NCI-H2196 treated with DMSO at 0.1 percent for 48 hours (cell line): ENCODE data around the gene NCBP2.
"Not testable (repeated sequence)": the region's sequence is repeated elsewhere in the genome, so short reads cannot be mapped to it uniquely, and the experiment has no call there.

ENCODE experiments used
- DNase-seq: peaks from one replicate; lab custom pipeline; 2025; ENCODE audit not compliant: unreplicated experiment; lab: John Stamatoyannopoulos, UW

NCBP2 gene

DNA sequence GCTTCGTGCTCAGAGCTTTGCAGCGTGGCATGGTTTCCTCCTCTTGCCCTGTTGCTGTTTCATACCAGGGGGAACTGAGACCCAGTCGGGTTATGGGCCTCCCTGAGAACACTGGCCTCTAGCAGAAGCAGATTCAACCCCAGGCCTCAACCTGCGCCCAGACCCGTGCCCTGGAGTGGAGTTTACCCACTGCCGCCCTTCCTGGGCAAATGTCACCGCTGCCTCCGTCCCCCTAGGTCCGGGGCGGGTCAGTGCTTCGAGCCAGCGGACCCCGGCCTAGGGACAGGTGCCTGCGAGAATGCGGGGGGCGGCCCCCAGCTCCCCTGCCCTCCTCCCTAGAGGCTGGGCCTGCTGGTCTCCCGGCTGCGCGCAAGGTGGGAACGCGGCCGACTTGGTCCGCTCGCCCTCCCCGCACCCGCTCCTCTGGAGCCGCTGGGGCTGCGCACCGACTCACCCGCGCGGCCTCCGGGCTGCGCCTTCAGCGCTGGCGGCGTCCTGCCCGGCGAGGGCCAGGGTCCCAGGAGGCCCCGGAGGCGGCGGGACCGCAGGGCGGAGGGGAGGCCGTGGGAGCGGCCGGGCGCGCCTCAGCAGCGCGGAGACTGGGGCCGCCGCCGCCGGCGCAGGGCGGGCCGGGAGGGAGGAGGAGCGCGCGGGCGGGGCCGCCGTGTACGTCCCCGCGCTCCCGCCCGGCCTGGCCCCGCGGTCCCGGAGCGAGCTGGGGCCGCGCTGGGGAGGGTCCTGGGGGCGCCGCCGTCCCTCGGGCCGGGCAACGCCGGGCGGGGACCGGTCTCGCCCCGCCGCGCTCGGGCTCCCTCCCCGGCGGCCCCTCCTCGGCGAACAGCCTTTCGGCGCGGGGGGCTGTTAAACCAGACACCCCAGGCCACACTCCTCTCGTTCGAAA, 26.2 kb upstream of the NCBP2 start, which contains the start of gene PIGZ:
Gene PIGZ, minus strand, starts transcription at position 601 of the 901 bp plus-strand sequence. CDS start 16,802 bp downstream, outside the sequence.
- DNase-seq: peak; percentile 35

DNA sequence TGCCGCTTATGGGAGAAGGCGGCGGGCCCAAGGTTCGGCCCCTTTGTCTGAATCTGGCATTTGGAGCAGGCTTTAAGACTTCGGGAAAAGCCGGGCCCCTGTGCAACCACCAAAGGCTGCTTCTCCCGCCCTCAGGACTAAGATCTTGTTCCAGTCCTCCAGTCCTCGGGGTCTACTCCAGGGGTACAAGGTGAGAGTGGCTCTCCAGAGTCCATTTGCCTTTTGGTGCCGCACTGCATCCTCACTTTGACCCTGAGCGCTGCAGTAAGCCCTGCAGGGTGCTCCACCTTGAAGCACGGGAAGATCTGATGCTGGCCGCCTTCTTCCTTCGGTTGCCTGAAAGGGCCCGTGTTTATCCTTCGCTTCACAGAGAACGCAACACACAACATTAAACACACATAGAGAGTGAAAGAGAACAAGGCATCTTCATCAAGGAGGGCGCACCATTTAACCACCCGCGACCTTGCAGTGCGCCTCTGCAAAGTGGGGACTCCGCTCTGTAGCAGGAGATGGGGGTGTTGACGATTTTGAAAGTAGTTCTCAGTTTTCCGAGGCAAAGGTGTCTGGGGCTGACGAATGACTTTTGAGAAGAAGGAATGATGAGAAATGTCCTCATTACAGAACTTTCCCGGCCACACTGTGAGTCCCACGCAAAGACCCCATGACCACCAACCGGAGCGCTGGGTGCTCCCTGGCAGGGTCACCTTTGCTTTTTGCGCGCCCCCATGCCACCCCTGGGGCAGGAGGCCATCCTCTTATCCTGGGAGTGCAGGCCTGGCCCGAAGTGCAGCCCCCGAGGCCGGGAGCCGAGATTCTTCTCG, 25.3 kb upstream of the NCBP2 start:
- no peak for DNase-seq

DNA sequence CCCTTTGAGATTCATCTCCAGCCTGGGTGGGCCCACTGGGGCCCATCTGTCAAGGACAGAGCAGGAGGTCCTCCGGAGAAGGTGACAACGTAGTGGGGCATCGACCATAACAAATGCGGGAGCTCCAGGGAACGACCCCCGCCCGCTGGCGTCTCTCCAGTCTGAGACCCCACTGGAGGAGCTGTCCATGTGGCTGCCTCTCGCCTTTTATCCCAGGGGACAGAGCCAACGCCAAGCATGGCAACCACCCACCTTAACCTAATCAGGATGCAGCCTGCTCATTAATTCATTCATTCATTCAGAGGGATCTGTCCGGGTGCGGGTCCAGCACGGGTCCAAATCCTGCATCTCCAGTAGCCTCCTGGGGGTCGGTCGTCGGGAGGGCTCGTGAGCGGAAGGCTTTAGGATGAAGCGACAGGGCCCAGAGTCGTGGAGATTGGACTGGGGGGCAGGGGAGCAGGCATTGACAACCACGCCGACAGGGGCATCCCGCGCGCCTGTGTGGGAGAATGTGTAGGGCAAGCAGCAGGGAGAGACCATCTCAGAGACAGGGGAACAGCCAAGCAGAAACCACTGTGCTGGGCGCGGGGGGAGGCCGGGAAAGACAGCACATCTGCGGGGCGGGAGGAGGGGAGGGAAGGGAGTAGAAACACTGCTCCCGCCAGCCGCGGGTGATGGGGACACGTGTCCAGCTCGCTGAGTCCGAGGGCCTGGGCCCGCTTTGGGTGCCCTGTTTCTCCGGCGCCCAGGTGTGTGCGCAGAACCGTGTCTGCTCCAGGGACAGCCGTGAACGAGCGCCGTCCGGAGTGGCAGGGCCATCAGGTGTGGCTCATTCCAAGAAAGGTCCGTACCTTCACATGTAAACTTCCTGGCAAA, 24.4 kb upstream of the NCBP2 start:
- no peak for DNase-seq

DNA sequence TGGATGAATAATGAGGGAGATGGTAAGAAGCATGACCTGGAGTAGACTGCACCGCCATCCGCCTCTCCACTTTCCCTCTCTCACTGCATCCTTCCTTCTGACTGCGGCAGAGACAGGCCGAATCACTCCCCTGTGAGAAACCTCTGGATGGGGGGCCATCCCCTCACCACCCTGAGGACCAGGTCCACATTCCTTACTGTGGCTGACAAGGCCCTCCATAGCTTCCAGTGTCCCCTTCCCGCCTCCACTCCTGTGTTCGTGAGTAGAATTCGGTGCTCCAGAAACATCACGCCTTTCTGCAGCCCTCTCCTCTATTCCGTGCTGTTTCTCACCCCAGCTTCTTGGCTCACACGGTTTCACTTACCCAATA, 23.5 kb upstream of the NCBP2 start:
- no peak for DNase-seq

DNA sequence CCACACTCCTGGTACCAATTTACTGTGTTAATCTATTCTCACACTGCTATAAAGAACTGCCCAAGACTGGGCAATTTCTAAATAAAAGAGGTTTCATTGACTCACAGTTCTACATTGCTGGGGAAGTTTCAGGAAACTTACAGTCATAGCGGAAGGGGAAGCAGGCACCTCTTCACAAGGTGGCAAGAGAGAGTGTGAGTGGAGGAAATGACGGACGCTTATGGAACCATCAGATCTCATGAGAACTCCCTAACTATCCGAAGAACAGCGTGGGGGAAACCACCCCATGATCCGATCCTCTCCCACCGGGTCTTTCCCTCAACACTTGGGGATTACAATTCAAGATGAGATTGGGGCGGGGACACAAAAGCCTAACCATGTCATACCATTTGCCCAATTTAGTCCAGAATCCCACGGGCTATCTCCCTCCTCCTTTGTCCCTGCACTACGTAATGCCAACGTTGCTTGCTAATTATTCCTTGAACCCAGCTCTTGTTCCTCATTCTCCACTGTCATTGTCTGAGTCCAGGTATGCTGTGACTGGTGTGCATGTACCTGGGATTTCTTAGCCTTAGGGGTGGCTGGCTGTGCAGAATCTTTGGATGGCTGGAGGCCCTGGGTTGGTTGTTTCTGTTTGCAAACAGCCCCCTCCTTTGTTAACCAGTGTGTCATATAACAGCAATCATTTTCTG, 22.9 kb upstream of the NCBP2 start:
- DNase-seq: no peak

DNA sequence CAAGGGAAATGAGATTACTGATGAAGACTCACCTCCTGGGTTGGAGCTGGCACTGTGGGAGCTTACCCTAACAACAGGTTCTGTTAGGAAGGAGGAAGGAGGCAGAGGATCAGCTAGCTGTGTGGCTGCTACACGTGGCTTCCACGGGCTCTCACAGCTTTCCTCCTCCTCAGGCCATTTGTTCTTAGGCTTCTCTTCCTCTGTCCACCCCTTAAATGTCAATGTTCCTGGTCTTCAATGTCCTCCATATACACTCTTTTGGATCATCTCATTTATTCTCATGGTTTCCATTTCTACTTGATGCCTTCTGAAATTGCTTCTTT, 21.3 kb upstream of the NCBP2 start:
- DNase-seq: no peak

DNA sequence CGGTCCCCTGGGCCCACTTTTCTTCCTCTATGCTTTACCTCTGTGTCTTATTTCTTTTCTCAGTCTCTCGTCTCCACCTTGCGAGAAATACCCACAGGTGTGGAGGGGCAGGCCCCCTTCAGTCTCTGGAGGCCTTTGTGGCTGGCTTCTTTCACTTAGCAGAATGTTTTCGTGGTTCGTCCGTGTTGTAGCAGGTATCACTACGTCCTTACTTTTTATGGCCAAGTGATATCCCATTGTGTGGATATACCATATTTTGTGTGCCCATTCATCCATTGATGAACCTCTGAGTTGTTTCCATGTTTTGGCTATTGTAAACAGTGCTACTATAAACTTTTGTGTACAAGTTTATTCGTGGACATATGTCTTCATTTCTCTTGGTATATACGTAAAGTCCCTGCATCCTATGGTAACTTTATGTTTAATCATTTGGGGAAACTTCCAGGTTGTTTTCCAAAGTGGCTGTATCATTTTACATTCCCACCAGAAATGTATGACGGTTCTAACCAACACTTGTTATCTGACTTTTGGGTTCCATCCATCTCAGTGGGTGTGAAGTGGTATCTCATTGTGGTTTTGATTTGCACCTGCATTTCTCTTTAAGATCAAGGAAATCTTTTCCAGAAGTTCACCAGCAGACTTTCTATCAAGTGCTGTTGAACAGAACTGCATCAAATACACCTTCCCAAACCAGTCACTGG, 20.8 kb upstream of the NCBP2 start:
- DNase-seq: no peak

DNA sequence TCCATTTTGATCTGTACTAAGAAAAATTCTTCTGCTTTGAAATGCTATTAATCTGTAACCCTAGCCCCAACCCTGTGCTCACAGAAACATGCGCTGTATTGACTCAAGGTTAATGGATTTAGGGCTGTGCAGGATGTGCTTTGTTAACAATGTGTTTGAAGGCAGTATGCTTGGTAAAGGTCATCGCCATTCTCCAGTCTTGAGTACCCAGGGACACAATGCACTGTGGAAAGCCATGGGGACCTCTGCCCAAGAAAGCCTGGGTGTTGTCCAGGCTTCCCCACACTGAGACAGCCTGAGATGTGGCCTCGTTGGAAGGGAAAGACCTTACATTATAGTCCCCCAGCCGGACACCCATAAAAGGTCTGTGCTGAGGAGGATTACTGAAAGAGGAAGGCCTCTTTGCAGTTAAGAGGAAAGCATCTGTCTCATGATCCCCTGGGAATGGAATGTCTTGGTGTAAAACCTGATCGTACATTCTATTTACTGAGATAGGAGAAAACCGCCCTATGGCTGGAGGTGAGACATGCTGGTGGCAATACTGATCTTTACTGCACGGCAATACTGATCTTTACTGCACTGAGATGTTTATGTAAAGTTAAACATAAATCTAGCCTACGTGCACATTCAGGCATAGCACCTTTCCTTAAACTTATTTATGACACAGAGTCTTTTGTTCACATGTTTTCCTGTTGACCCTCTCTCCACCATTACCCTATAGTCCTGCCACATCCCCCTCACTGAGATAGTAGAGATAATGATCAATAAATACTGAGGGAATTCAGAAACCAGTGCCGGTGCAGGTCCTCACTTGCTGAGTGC, 20.0 kb upstream of the NCBP2 start:
- no peak for DNase-seq

DNA sequence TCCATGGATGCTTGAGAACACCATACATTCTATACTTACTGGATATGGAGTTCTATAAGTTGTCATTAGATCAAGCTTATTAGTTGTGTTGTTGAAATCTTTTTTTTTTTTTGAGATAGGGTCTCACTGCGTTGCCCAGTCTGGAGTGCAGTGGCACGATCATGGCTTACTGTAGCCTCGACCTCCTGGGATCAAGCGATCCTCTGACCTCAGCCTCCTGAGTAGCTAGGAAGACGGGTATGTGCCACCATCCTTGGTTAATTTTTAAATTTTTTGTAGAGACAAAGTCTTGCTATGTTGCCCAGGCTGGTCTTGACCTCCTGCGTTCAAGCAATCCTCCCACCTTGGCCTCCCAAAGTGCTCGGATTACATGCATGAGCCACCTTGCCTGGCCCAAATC, 12.5 kb upstream of the NCBP2 start:
- no peak for DNase-seq

DNA sequence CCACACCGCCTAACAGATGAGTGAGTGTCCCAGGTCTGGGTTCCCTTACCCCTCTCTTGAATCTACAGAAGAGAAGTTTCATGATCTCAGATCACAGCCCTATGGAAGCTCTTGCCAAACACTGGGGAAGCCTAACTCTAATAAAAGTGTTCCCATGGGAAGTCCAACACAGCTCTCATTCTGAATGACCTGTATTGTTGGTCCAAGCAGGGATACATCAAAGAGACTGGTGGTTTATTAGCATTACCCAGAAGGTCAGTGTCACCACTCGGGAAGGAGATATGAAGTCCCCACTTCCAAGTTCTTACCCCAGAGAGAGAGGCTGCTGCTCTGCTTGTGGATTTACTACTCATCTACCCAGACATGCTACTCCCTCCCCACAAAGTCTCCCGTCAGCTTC, 9.0 kb upstream of the NCBP2 start:
- DNase-seq: no peak

DNA sequence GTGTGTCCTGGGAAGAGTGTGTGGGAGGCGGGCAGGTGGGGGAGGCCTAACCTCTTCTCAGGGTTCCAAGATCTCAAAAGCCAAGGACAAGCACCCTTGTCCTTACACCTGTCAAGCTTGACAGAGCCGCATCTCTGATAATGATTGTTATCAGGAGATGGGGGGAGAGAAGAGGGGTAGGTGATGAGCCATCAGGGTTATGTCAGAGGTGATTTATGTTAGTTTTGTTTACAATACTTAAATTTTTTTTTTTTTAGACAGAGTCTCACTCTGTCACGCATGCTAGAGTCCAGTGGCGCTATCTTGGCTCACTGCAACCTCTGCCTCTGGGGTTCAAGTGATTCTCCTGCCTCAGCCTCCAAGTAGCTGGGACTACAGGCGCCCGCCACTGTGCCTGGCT, 7.4 kb upstream of the NCBP2 start:
- DNase-seq: no peak

DNA sequence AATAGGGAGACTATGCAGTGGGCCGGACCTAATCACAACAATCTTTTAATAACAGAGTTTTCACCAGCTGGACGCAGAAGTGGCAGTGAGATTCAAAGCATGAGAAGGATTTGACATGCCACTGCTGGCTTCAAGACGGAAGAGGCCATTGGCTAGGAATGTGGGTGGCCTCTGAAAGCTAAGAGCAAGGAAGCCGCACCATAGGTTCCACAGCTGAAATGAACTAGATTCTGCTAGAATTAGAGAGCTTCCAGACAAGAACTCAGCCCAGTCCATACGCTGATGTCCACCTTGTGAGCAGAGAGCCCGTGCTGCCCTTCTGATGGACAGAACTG, 6.9 kb upstream of the NCBP2 start:
- DNase-seq: no peak

DNA sequence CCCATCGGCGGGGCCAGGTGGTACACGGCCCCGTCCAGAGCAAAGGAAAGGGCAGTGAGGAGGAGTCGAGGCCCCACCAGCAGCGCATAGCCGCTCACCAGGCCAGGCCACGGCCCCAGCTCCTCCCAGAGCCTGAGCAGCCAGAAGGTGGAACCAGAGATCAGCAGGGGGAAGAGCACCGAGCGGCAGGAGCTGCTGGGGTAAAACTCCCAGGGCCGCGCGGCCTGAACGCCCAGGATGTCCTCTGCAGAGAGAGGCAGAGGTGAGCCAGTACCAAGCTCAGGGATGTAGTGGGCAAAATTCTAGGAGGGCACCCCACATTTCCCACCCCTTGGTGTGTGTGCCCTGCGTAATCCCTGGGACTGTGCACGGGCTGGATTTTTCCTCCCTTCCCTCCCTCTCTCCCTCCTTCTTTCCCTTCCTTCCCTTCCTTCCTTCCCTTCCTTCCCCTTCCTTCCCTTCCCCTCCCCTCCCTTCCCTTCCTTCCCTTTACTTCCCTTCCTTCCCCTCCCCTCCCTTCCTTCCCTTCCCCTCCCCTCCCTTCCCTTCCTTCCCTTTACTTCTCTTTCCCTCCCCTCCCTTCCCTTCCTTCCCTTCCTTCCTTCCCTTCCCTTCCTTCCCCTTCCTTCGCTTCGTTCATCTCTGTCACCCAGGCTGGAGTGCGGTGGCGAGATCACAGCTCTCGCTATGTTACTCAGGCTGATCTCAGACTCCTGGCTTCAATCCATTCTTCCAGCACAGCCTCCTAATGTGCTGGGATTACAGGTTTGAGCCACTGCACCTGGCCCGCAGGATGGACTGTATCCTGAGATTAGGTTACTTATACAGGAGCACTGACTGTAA, 6.3 kb upstream of the NCBP2 start:
- DNase-seq: no peak

DNA sequence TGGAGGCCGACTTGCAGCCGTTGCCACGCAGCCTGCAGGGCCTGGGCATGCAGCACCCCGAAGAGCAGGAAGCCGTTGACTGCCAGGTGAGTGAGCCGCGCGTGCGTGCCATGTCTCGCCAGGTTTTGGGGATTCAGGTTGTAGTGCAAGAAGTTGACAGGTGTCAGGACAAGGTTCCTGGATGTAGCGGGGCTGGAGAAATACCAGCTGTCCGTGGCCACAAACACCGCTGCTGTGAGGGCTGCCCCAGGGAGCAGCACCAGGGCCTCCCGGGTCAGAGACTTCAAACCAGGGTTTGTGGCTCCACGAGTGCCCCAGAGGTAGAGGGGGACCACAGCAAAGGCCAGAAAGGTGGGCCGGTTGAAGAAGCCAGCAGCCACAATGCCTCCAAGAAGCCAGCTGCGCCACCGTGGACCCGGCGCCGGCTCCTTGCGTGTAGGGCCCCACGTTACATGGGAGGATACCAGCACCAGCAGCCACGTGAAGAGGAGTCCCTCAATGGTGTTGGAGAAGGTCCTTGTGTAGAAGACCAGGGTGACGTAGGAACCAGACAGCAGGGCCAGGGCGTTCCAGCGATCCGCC, 5.6 kb upstream of the NCBP2 start:
- no peak for DNase-seq

DNA sequence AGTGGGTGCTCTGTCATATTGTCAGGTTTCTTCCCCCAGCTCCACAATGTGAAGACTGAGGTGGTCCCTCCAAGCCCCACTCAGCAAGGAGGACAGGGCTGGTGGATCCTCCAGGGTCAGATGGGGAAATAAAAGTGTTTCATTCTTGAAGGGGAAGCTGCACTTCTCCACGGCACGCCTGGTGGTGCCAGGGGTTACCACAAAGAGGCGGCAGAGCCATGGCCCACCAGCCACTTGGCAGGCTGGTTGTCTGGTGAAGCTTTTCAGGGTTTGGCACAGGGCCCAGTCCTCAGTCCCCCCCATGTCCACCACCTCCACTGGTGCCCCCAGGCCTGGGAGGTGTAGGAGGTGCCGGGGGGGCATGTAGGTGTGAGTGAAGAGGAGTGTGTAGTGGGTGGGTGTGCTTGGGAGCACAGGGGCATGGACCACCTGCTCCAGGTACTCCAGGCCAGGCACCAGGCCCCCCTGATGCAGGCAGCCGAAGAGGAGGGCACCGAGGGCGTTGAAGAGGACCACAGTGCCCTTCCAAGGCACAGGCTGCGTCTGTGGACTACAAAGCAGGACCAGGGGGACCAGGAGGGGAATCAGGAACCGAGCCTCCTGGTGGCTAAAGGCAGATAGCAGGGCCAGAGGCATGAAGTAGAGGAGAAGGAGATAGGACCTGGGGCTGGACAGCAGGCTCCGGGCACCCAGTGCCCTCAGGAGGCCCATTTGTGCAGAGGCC, 5.0 kb upstream of the NCBP2 start:
- no peak for DNase-seq

DNA sequence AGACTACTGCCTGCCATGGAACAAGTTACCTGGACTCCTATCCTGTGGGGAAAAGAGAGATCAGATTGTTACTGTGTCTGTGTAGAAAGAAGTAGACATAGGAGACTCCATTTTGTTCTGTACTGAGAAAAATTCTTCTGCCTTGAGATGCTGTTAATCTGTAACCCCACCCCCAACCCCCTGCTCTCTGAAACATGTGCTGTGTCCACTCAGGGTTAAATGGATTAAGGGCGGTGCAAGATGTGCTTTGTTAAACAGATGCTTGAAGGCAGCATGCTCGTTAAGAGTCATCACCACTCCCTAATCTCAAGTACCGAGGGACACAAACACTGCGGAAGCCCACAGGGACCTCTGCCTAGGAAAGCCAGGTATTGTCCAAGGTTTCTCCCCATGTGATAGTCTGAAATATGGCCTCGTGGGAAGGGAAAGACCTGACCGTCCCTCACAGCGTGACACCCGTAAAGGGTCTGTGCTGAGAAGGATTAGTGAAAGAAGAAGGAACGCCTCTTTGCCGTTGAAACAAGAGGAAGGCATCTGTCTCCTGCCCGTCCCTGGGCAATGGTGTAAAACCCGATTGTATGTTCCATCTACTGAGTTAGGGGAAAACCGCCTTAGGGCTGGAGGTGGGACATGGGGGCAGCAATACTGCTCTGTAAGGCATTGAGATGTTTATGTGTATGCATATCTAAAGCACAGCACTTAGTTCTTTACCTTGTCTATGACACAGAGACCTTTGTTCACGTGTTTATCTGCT, 1.9 kb upstream of the NCBP2 start:
- not testable (repeated sequence) for DNase-seq

DNA sequence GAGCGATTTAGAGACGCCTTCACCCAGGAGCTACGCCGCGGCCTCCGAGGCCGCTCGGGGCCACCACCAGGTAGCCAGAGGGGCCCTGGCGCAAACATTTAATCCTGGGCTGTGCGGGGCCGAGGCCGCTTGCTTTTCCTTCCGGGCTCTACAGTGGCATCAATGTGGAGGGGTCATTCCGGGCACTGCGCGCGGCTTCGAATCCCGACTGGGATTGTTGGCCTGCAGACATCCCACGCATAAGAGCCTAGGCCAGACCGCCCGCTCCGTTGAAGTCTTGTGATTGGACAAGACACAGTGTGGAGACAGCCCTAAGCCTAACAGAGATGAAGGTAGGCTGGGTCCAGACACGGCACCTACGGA, 568 bp upstream of the NCBP2 start:
- peak; percentile 37 for DNase-seq
